GM12892 (cell line): ENCODE data around the gene DDX25.

Experiments used
- POLR2A ChIP-seq: IDR thresholded peaks from 2 replicates; pipeline ENCODE4 v1.6.1; 2011; ENCODE audit warnings: low read depth, low read length, control low read depth
- POLR2AphosphoS5 ChIP-seq: IDR thresholded peaks from 2 replicates; pipeline ENCODE4 v1.6.1; 2011; ENCODE audit warnings: low read depth, low read length, control low read depth

DNA sequence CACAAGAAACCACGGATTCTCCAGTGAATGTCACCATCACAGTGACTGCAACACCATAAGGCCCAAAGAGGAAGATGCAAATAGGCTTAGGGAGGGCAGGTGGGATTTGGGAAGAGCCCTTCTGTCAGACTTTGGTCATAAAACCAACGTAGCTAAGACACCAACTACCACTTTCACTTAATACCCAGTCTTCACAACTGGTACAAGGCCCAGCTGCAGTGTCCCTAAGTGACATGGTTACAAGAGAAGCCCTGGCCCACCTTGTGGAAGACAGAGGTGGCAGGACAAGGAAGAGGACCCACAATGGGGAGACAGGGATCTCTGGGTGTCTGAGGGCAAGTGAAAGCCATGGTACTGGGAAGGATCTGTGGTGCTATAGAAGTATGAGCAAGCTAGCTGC, 51.5 kb downstream of the DDX25 start:
- no peak for TF ChIP-seq POLR2A
- no peak for TF ChIP-seq POLR2AphosphoS5
